Measurements from ENCODE around the gene ST3GAL3. TPM values are rescaled to one million over a fixed set of nuclear protein-coding genes. Genes with fewer than 3 reads are reported as not detected.

The ST3GAL3 gene
- total RNA-seq, 2 experiments from 2014 or later = 10.6 to 12.1 TPM

DNA sequence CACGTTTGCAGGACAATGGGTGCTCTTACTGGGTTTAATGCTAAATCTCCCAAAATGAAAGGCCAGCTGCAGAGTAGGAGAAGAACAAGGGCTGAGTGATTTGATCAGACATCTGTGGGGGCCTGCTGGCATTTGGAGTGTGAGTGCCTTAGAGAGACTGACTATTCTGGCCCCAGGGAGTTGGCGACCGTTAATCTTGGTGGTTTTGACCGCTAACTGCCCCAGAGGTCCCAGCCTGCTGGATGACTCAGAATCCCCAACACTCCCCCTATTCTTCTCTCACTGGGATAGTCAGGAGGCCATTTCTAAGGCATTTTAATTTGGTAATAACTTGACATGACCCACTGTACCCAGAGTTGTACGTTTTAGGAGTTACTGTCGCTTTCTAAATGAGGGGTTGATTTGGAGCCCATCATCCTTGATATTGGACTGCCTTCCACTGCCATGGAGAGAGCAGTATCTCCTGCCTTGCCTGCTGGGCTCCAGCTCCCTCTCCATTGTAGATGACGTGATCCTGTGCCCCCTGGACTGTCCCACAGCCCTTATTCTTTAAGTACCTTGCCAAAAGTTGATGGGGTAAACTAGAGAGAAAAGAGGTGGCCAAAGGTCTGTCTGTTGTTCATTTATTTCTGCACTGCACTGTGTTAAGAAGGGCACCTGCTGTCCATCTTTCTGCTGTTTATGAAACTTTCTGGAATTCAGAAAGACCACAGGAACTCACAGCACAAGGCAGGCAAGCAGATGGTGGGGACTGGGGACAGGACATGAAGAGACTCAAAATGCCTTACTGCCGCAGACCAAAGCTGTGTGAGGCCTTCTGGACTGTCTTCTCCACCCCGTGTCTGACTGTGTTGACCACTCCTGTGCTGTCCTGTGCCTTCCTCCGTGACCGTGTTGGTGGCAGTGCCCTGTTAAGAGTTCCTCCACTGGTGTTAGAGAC is 128.0 kb downstream of the ST3GAL3 start:
- CTCF ChIA-PET = no interaction called here

DNA sequence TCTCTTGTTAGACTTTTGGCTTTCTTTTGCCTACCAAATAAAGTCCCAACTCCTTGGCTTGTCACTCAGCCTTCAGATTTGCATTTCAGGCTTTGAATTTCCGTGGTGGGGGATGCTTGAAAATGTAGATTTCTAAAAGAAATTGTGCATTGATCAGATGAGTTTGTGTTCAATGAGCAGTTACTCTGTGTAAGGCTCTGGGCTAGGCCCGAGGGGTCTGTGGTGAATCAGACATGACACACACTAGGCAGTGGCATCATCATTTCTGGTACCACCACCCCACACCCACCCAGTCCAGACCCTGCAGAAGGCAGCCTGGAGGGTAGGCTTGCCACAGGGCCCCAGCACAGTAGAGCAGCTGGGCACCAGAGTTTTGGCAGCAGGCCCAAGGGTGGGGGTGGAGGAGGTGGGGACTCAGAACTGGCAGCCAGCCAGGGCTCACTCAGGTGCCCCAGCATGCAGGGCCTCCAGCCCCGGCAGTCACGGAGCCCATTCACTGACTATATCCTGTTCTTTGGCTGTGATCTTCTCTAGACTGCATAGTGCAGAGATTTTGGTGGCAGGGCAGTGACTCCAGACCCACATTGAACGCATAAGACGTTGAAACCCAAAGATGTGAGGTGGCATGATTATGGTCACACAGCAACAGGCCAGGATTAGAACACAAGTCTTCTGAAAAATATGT is 129.1 kb downstream of the ST3GAL3 start:
- ChIA-PET CTCF (no interaction called here), POLR2A (no interaction called here)

More for the DNA sequence above, 128.0 kb downstream of the ST3GAL3 start:
- POLR2A ChIA-PET = no interaction called here

DNA sequence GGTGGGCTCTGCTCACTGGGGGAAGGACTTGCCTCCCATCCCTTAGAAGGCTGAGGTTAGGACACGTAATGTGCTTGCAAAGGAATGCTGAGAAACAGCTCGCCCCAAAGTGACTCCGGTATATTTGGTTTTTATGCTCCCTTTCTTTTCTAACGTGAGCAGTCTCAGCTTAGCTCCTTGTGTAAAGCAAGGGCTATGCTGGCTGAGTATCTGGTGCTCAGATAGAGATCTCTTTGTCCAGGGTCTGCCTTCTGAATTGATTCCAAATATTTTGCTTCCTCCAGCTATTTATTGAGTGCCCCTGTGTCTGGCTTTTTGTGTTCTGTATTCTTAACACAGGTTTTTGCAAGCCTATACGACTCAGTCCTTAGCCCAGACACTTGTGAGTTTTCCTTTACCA is 131.7 kb downstream of the ST3GAL3 start:
- CTCF ChIA-PET = no interaction called here
- POLR2A ChIA-PET = no interaction called here

DNA sequence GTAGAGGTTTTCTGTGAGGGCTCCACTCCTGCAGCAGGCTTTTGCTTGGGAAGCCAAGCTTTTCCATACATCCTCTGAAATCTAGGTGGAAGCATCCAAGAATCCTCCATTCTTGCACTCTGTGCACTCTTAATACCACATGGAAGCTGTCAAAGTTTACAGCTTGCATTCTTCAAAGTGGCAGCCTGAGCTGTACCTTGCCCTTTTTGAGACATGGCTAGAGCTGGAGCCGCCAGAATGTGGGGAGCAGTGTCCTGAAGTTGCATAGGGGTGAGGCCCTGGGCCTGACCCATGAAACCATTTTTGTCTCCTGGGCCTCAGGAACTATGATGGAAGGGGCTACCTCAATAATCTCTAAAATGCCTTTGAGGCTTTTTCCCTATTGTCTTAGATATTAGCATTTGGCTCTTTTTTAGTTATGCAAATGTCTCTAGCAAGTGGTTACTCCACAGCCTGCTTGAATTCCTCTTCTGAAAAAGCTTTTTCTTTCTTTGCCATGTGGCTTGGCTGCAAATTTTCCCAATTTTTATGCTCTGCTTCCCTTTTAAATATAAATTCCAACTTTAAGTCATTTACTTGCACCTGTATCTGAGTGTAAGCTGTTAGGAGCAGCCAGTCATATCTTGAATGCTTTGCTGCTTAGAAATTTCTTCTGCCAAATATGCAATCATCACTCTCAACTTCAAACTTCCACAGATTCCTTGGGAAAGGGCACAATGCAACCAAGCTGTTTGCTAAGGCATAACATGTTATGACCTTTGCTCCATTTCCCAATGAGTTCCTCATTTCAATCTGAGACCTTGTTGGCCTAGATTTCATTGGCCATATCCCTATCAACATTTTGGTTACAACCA is 134.2 kb downstream of the ST3GAL3 start:
- POLR2A ChIA-PET = no interaction called here
- CTCF ChIA-PET = no interaction called here

DNA sequence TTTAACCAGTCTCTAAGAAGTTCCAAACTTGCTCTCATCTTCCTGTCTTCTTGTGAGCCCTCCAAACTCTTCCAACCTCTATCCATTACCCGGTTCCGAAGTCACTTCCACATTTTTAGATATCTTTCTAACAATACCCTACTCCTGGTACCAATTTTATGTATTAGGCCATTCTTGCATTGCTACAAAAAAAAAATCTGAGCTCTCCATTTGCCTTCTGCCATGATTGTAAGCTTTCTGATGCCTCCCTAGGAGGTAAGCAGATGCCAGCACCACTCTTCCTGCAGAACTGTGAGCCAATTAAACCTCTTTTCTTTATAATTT is 134.8 kb downstream of the ST3GAL3 start:
- ChIA-PET POLR2A (no interaction called here), CTCF (no interaction called here)

DNA sequence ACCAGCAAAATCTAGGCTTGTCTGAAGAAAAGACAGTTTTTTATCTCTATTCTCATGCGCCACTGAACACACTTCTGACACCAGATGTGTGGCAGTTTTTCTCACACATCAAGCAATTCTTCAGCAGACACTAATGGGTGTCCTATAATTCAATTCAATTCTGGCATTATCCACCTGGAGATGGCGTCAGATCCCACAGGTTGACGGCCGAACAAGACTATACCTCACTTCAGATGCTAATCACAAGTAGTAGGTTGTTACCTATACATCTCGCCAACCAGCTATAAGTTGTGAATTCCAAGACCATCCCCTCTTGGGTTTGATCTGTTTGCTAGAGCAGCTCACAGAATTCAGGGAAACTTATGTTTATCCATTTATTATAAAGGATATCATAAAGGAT is 136.3 kb downstream of the ST3GAL3 start:
- POLR2A ChIA-PET = no interaction called here
- CTCF ChIA-PET = no interaction called here

DNA sequence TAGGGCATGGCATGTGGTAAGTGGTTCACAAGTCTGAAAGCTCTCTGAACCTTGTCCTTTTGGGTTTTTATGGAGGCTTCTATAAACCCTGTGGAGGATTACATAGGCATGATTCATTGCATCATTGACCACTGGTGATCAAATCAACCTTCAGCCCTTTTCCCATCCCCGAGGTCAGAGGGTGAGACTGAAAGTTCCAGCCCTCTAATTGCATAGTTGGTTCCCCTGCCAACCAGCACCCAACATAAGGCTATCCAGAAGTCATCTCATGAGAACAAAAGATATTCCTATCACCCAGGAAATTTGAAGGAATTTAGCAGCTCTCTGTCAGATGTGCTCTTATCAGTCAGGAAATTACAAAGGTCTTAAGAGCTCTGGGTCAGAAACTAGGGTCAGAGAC is 136.8 kb downstream of the ST3GAL3 start:
- CTCF ChIA-PET = interaction anchor here (1.1 kb wide), 1 partner anchor 81 kb away, joined by 3 read pairs; no protein-coding TSS in a partner anchor
- POLR2A ChIA-PET = no interaction called here

DNA sequence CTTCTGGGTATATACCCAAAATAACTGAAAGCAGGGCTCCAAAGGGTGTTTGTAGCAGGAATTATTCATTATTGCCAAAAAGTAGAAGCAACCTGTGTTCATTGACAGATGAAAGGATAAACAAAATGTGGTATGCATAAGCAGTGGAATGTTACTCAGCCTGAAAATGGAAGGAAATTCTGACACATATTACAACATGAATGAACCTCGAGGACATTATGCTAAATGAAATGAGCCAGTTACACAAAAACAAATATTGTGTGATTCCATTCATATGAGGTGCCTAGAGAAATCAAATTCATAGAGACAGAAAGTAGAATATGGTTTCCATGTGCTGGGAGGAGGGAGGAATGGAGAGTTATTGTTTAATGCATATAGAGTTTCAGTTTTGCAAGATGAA is 140.0 kb downstream of the ST3GAL3 start:
- ChIA-PET POLR2A (no interaction called here), CTCF (no interaction called here)

DNA sequence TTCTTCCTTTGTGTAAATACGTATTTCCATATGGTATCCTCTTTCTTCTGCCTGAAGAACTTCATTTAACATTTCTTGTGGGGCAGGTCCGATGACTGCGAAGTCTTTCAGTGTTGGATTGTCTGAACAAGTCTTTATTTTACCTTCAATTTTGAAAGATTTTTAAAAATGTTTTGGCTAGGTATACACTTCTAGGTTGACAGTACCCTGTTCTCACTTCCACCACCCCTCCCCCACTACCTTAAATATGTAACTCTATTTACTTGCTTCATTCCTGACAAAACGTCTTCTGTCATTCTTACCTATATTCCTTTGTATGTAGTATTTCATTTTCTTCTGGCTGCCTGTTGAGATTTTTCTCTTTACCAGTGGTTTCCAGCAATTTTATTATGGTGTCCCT is 140.5 kb downstream of the ST3GAL3 start:
- CTCF ChIA-PET = no interaction called here

DNA sequence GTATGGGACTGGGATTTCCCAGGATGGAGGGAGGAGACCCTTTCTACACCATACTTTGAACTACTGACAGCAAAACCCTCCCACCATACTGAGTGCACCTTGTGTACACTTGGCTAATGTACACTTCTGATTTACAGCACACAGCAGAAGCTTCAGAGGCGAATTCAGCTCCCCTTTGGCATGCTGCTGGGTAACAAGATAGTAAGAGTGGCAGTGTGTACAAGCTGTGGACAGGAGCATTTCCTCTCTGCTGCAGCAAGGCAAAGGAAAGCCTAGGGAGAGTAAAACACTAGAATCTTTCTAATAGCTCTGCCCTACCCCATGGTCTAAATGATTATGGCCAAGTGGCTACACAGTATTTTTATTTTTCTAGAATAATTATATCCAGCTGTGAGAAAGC is 142.3 kb downstream of the ST3GAL3 start:
- CTCF ChIA-PET = no interaction called here
- POLR2A ChIA-PET = no interaction called here

More for the DNA sequence above, 140.5 kb downstream of the ST3GAL3 start:
- POLR2A ChIA-PET = no interaction called here

DNA sequence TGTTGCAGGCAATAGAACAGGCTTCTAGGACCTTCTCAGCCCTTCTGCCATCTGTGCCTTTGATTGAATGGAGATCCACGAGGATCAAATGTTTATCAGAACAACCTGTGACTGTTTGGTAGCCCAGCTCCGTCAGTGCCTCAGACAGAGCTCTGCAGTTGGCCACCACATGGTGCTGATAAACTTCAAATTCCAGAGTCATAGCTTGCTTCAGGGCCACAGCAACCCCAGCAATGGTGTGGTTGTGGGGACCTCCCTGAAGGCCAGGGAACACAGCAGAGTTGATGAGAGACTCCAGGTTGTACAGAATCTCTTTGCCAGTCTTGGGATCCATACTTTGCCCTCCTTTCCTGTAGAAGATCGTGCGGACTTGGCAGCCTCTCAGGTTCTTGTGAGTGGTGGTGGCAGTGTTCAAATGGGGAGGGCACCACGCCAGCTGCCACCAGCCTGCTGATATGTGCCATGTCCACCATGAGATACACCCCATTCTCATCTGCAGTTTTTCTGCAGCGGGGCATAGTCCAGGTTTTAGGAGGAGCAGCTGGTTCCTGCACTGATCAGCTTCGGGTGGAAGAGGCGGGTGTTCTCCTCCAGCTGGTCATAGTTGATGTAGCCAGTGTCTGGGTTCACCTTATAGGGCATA is 143.4 kb downstream of the ST3GAL3 start:
- ChIA-PET CTCF (no interaction called here), POLR2A (no interaction called here)

DNA sequence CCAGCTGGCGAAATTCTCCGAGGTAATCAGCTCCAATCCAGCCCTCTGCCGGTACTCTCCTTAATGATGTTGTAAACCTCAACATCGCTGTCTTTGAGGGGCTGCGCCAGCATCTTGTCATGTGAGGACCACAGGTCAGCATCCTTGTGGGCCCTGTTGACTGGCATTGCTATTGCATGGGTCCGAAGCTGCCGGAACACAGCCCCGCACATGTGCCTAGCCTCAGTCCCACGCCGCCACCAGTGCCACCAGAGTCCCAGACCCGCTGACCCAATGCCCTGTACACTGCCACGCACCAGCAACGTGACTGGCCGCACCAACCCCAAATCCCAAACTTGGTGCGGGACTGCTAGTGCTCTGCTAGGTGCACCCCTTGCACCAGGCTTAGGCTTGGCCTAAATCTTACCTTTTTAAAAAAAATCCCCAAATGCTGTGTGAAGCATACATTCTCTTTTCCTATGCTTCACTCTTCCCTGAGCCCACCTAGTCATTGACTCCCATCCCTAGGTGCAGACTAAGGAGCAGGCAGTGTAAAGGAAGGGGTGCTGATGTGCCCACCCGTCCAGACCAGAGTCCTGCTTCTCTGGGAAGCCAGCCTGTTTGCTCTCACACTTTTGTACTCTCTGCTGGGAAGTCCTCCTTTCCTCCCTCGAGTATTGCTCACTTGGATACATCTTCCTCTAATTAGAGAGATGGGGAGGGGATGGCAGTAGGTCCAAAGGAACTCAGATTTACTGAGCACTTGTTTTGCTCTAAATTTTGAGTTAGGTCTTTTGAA is 144.4 kb downstream of the ST3GAL3 start:
- CTCF ChIA-PET = no interaction called here

DNA sequence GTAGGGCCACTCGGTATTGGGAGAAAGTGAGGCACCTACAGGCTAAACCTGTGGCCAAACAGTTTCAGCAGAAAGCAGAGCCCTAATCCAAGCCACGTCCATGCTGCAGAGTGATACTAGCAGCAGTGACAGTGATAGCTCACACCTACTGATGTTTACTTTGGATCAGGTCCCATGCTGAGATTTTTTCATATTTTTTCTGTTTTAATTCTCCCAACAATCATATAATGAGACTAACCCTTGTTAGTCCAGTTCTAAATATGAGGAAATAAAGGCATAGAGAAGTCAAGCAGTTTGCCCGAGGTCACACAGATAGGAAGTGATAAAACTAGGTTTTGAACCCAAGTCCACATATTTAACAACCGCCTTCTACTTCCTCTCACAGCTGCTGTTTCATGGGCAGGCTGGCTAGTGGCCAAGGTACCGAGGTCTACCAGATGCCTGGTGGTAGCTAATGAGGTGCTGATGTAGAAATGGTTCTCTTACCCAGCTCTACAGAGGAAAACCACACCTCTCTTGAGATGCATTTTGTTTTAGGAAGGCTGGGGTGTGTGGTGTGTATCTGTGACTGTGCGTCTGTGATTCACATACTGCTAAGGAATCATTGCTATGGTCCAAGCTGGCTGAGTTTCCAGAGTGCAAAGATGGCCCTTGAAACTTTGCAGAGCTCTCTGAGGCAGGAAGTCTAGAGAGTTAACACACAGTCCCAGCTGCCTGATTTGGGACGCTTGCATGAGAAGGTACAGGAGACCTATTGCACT is 146.0 kb downstream of the ST3GAL3 start:
- ChIA-PET CTCF (no interaction called here), POLR2A (no interaction called here)

More for the DNA sequence above, 144.4 kb downstream of the ST3GAL3 start:
- POLR2A ChIA-PET = no interaction called here

DNA sequence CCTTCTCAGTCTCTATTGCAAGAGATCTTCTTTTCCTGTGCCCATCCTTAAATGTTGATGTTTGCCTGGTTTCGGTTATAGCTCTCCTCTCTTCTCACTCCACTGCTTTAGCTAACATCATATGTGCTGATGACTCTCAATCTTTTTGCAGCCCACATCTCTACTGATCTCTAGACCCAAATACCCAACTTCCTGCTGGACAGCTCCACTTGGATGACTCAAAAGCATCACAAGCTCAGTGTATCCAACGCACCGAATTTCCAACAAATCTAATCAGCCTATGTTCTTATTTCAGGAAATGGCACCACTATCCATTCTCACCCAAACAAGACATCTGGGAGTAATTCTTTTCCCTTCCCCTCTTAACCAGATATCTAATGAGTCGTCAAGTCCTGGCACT is 147.1 kb downstream of the ST3GAL3 start:
- CTCF ChIA-PET = no interaction called here
- POLR2A ChIA-PET = no interaction called here

DNA sequence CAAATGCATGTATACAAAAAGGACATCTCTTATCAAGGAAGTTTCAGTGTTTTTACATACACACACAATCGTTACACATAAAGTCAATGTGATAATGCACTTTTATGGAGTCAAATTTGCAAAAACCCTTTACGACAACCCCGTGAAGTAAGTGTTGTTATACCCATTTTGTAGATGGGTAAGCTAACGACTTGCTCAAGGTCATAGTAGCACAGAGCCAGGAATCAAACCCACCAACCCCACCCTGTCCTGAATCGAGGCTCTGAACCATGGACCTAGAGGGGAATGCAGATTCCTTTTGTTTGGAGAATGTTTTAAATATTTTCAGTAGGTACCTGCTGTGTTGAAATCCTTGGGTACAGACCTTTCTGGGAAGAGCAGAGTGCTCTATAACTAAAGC is 148.9 kb downstream of the ST3GAL3 start:
- POLR2A ChIA-PET = no interaction called here
- CTCF ChIA-PET = interaction anchor here (1.5 kb wide), 1 partner anchor 78 kb away, joined by 5 read pairs; no protein-coding TSS in a partner anchor

DNA sequence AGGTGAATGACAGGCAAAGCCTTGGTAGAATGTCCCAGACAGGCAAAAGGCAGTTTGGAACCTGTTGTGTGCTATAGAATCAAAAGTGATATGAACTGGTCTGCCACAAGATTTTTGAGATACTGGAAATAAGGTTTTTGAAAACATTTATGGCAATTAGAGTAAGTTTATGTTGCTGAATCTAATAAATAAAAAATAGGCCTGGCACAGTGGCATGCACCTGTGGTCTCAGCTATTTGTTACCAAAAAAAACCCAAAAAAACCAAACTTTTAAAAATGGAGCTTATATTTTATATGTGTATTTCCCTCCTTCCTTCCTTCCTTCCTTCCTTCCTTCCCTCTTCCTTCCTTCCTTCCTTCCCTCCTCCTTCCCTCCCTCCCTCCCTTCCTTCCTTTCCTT is 149.8 kb downstream of the ST3GAL3 start:
- ChIA-PET POLR2A (no interaction called here), CTCF (interaction anchor here (0.6 to 1.5 kb wide), 2 partner anchors 77 to 185 kb away, joined by 3 to 5 read pairs; no protein-coding TSS in a partner anchor)

DNA sequence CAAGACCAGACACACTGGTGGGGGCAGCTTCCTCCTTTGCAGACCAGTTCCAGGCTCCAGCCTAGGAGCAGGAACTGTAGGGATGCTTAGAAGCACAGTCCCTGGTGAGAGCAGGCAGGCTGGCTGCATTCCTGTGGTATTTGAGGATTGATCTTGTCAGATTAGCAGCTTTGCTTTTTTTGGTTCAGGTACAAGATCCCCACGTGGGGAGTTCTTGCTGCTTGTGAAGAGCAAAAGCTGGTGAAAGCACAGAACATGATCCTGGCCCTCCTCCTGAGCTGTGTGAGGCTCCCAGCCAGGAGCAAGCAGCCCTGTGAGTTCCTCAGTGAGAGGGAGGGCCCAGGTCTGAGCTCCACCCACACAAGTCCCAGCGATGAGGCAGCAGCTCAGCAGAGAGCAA is 151.0 kb downstream of the ST3GAL3 start:
- CTCF ChIA-PET = no interaction called here
- POLR2A ChIA-PET = no interaction called here

DNA sequence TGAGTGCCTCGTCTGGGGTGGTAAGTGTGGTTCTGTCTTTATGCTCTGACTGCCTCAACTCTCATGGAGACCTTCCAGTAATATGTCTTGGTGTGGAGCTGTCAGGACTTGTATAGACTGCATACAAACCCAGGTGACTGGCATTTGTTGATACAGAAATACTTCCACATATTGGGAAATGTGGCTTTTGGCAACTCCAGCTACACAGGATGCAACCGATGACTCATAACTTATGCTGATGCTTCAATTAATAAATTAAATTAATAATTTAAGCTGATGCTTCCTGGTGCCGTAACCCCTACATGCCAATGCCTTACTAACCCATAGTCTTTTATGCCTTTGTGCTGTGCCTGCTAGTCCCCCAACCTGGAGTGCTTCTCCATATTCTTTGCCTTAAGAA is 154.0 kb downstream of the ST3GAL3 start:
- ChIA-PET POLR2A (no interaction called here), CTCF (interaction anchor here (1.1 kb wide), 1 partner anchor 75 kb away, joined by 4 read pairs; no protein-coding TSS in a partner anchor)
